ENCODE measurements around the gene SF3B6.

GRCh38 chr2:24075259-24075658 lies 867 bp downstream of the SF3B6 start:
- TF ChIP-seq CTCF (IDR thresholded peaks at IDR 0.05) (no peak), EP300 (IDR thresholded peaks at IDR 0.05) (no peak), POLR2A (IDR thresholded peaks at IDR 0.05; ENCODE audit: low read depth) (no peak), POLR2AphosphoS5 (IDR thresholded peaks at IDR 0.05) (no peak)
